NB4 (cell line): ENCODE results near the gene EPHA5.

Experiments used
- CTCF ChIP-seq: IDR thresholded peaks from one replicate; pipeline ENCODE4 v1.5.1; 2012; ENCODE audit warnings: low read depth, low read length
- MYC ChIP-seq: IDR thresholded peaks from 2 replicates; pipeline ENCODE4 v1.6.1; 2011; ENCODE audit warnings: low read depth, low read length
- POLR2A ChIP-seq: IDR thresholded peaks from 2 replicates; pipeline ENCODE4 v1.6.1; 2011; ENCODE audit warnings: mild to moderate bottlenecking; ENCODE audit not compliant: insufficient read length; ENCODE audit errors: extremely low read depth

GRCh38 chr4:65287071-65287470, 383.2 kb downstream of the EPHA5 start:
- TF ChIP-seq POLR2A = no peak
- TF ChIP-seq CTCF = no peak
- no peak for TF ChIP-seq MYC
